Naive thymus-derived CD4-positive, alpha-beta T cell (primary cell): Measurements from ENCODE around the gene CLINT1. TPM values are rescaled to one million over a fixed set of nuclear protein-coding genes. Genes with fewer than 3 reads are reported as not detected.

Source experiments
- ATAC-seq: fragments of 150-1000 bp; cut with Tn5 transposase; 2 replicates; pipeline ENCODE4 v1.10.0; 2021; ENCODE audit warnings: mild to moderate bottlenecking, moderate library complexity
- CTCF ChIA-PET: fragments of 350-600 bp; sonication (Branson Sonifier 250); formaldehyde crosslinking; loops from one replicate; lab custom pipeline; 2021; ENCODE audit warnings: antibody characterized with exemption; lab: Charles Lee
- POLR2A ChIA-PET: fragments of 350-600 bp; sonication (Branson Sonifier 250); formaldehyde crosslinking; loops from one replicate; lab custom pipeline; 2021; ENCODE audit warnings: antibody characterized with exemption, inconsistent platforms; lab: Charles Lee
- DNase-seq, 9 donors: peaks; one replicate each; pipeline versions ENCODE4 v3.0.0 to v3.0.0-alpha.2; 2020 to 2022; ENCODE audit warnings: mixed read lengths in 1 of 9
- H3K27ac ChIP-seq: one replicate; pipeline ENCODE4 v1.7.0; 2013; ENCODE audit warnings: mild to moderate bottlenecking, low read depth, low read length, moderate library complexity
- H3K27me3 ChIP-seq, 2 donors: one replicate each; pipeline ENCODE4 v1.7.0; 2013; ENCODE audit warnings: low read length in 2 of 2, mild to moderate bottlenecking in 2 of 2, moderate library complexity in 2 of 2; ENCODE audit not compliant: control insufficient read depth in 2 of 2, insufficient read depth in 2 of 2
- H3K36me3 ChIP-seq, 3 experiments: 1 replicate in 2 of 3; 2 replicates in 1 of 3; pipeline ENCODE4 v1.7.0; 2013; ENCODE audit warnings: low read length in 3 of 3, mild to moderate bottlenecking in 3 of 3, moderate library complexity in 1 of 3; ENCODE audit not compliant: insufficient read depth in 3 of 3, control insufficient read depth in 2 of 3
- H3K4me1 ChIP-seq, 2 donors: one replicate each; pipeline ENCODE4 v1.7.0; 2013; ENCODE audit warnings: low read length in 2 of 2, mild to moderate bottlenecking in 2 of 2, moderate library complexity in 1 of 2; ENCODE audit not compliant: control insufficient read depth in 2 of 2, insufficient read depth in 2 of 2
- H3K4me3 ChIP-seq: 2 replicates; pipeline ENCODE4 v1.7.0; 2013; ENCODE audit warnings: mild to moderate bottlenecking, low read length
- H3K9me3 ChIP-seq, 3 experiments: 1 replicate in 2 of 3; 2 replicates in 1 of 3; pipeline ENCODE4 v1.7.0; 2013; ENCODE audit warnings: low read length in 3 of 3; ENCODE audit not compliant: control insufficient read depth in 2 of 3
- H3K27ac Mint-ChIP-seq, 9 donors: one replicate each; pipeline ENCODE4 v1.8.0; 2020 to 2022; ENCODE audit warnings: mixed read lengths in 9 of 9, mild to moderate bottlenecking in 8 of 9, moderate library complexity in 5 of 9, inconsistent platforms in 2 of 9
- H3K27me3 Mint-ChIP-seq, 5 donors: one replicate each; pipeline ENCODE4 v1.8.0; 2021 to 2022; ENCODE audit warnings: mixed read lengths in 5 of 5, mild to moderate bottlenecking in 1 of 5
- H3K36me3 Mint-ChIP-seq, 5 donors: one replicate each; pipeline ENCODE4 v1.8.0; 2020 to 2022; ENCODE audit warnings: mixed read lengths in 5 of 5, mild to moderate bottlenecking in 3 of 5, inconsistent platforms in 1 of 5
- H3K4me1 Mint-ChIP-seq, 7 donors: one replicate each; pipeline ENCODE4 v1.8.0; 2020 to 2022; ENCODE audit warnings: mixed read lengths in 7 of 7, mild to moderate bottlenecking in 3 of 7, inconsistent platforms in 1 of 7
- H3K4me3 Mint-ChIP-seq, 10 donors: one replicate each; pipeline ENCODE4 v1.8.0; 2020 to 2022; ENCODE audit warnings: mild to moderate bottlenecking in 10 of 10, mixed read lengths in 10 of 10, moderate library complexity in 6 of 10, inconsistent platforms in 2 of 10
- H3K9me3 Mint-ChIP-seq, 11 donors: one replicate each; pipeline ENCODE4 v1.8.0; 2020 to 2022; ENCODE audit warnings: mixed read lengths in 11 of 11, mild to moderate bottlenecking in 4 of 11, inconsistent platforms in 1 of 11, moderate library complexity in 1 of 11
- intact Hi-C, 2 donors: fragments of 100-400 bp; cut with micrococcal nuclease; formaldehyde crosslinking; loops; one replicate each; pipeline ENCODE4 v1.15.1; 2023
- polyA plus RNA-seq, 2 donors: library from polyadenylated mRNA; unstranded; fragments of 300-500 nt; fragmentation: Illumina TruSeq; gene quantifications; one replicate each; pipeline ENCODE4 v1.2.3, GENCODE V29; 2021
- total RNA-seq, 6 experiments: library from RNA in 5 of 6; stranded (reverse) in 5 of 6; gene quantifications; 1 replicate in 5 of 6; 2 replicates in 1 of 6; pipeline ENCODE4 v1.2.3 and lab custom pipeline; 2021 to 2026

Gene CLINT1
- total and polyA plus RNA-seq, 7 experiments from 2014 or later: 57.5 to 94.2 (median 74.0) TPM

DNA sequence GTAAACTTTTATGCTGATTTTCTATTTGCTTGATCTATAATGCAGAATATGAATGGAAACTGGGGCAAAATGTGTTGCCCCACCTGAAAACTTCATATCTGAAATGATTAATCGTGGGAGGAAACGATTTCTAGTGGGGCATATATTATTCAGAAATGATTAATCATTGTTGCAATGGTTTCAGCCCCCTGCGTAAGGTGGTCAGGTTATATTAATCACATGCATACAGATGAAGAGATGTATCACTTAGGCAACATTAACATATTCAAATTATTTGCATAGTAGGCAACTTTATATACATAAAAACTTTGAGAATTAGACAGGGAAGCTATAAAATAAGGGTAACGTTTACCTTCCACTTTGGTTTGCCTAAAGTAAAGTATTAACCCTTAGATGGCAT, 65.6 kb downstream of the CLINT1 start:
- H3K36me3 Mint-ChIP-seq: peaks cover 4 to 43% (median 21%) of the 10 kb centered on the region in 5 donors
- ChIA-PET CTCF (no interaction called here), POLR2A (no interaction called here)
- peak overlapping the region in 1 of 9 donors; percentile 20 for H3K27ac Mint-ChIP-seq
- peaks cover 0 to 8% (median 0%) of the 10 kb centered on the region in 7 donors for H3K4me1 Mint-ChIP-seq
- H3K27me3 Mint-ChIP-seq: no peaks in the 10 kb centered on the region
- Histone ChIP-seq H3K9me3 (no peaks in the 10 kb centered on the region), H3K4me3 (no peak overlapping the region), H3K27me3 (no peaks in the 10 kb centered on the region), H3K4me1 (no peaks in the 10 kb centered on the region), H3K27ac (no peak overlapping the region), H3K36me3 (peaks cover 0 to 42% (median 0%) of the 10 kb centered on the region in 3 experiments)
- ATAC-seq: no peak
- intact Hi-C loops: no loop called here
- no peak overlapping the region for H3K4me3 Mint-ChIP-seq
- no peak for DNase-seq
- H3K9me3 Mint-ChIP-seq: no peaks in the 10 kb centered on the region

DNA sequence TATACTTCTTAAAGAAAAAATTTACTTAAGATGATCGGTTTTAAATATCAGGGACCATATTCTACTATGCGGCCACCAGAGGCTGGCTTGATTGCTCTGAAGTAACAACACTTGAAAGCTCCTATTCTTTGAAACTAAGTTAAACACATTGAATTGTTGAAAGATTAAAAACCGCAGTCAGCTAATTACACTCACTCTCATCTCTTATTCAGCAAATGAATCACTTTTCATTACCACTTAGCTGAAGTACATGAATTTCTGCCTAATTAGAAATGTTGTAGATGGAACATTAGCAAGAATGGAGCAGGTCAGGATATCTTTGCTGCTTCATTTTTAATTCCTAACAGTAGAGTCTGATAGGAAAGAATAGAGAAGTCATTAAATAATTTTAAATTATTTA, 73.1 kb downstream of the CLINT1 start:
- no peaks in the 10 kb centered on the region for H3K9me3 Mint-ChIP-seq
- Histone ChIP-seq H3K4me1 (no peaks in the 10 kb centered on the region), H3K27me3 (no peaks in the 10 kb centered on the region), H3K9me3 (no peaks in the 10 kb centered on the region), H3K27ac (no peak overlapping the region), H3K36me3 (peaks cover 0 to 25% (median 9%) of the 10 kb centered on the region in 3 experiments), H3K4me3 (no peak overlapping the region)
- DNase-seq (no peak), ATAC-seq (no peak)
- H3K4me3 Mint-ChIP-seq: no peak overlapping the region
- intact Hi-C loops: no loop called here
- ChIA-PET CTCF (interaction anchor here (0.5 kb wide), 1 partner anchor 1533 kb away, joined by 3 read pairs; no protein-coding TSS in a partner anchor), POLR2A (no interaction called here)
- H3K36me3 Mint-ChIP-seq: peaks cover 0 to 30% (median 12%) of the 10 kb centered on the region in 5 donors
- no peaks in the 10 kb centered on the region for H3K4me1 Mint-ChIP-seq
- H3K27ac Mint-ChIP-seq: no peak overlapping the region
- H3K27me3 Mint-ChIP-seq: no peaks in the 10 kb centered on the region

DNA sequence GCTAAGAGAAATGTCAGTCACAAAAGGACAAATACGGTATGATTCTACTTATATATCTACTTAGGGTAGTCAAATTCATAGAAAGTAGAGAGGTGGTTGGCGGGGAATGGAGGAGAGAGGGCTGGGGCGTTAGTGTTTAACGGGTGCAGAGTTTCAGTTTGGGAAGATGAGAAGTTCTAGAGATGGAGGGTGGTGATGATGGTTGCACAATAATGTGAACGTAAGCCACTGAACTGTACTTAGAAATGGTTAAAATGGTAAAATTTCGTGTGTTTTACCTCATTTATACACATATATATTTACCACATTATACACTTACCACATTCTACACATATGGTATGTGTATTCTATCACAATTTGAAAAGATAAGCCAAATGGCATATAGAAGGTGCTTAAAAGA, 79.7 kb downstream of the CLINT1 start:
- H3K9me3 Mint-ChIP-seq: peaks cover 0 to 2% (median 0%) of the 10 kb centered on the region in 11 donors
- peaks cover 0 to 6% (median 4%) of the 10 kb centered on the region in 7 donors for H3K4me1 Mint-ChIP-seq
- no peaks in the 10 kb centered on the region for H3K4me1 ChIP-seq
- no peak overlapping the region for H3K4me3 ChIP-seq
- H3K36me3 ChIP-seq: no peaks in the 10 kb centered on the region
- no peaks in the 10 kb centered on the region for H3K9me3 ChIP-seq
- no peak for DNase-seq
- no peaks in the 10 kb centered on the region for H3K27me3 ChIP-seq
- peaks cover 0 to 2% (median 0%) of the 10 kb centered on the region in 5 donors for H3K27me3 Mint-ChIP-seq
- ATAC-seq: no peak
- ChIA-PET POLR2A (no interaction called here), CTCF (no interaction called here)
- H3K4me3 Mint-ChIP-seq: no peak overlapping the region
- H3K27ac ChIP-seq: no peak overlapping the region
- H3K27ac Mint-ChIP-seq: no peak overlapping the region
- intact Hi-C loops: no loop called here
- H3K36me3 Mint-ChIP-seq: no peaks in the 10 kb centered on the region

DNA sequence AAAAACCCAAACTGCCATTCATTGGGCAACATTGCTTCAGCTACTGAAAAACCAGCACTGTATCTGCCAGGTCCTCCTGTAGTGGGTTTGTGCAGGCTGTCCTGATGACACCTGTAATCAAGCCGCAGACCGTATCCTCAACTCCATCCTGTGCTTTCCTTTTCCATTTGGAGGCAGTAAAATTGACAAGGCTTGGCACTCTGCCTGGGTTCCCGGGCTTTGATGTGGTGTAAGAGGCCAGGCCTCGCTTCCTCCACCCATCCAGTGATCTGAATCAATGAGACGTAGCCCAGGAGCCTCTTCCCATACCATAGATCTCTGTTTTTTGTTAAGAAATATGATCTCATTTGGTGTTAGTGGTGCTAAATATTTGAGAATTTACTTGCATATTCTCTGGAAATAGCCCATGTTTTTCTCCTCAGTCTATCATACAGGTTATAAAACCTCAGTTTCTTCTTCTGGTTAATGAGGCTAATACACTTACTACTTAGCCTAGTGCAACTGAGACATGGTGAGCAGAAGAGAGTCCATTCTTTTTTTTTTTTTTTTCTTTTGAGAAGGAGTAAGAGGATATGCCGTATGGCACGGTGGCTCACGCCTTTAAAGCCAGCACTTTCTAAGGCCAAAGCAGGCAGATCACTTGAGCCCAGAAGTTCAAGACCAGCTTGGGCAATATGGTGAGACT, 80.7 kb downstream of the CLINT1 start:
- H3K9me3 ChIP-seq: no peaks in the 10 kb centered on the region
- intact Hi-C loops: no loop called here
- CTCF ChIA-PET: no interaction called here
- H3K4me3 ChIP-seq: no peak overlapping the region
- DNase-seq (no peak), ATAC-seq (no peak)
- H3K27ac Mint-ChIP-seq: no peak overlapping the region
- no peaks in the 10 kb centered on the region for H3K36me3 ChIP-seq
- H3K36me3 Mint-ChIP-seq: no peaks in the 10 kb centered on the region
- H3K4me1 Mint-ChIP-seq: peaks cover 0 to 6% (median 4%) of the 10 kb centered on the region in 7 donors
- POLR2A ChIA-PET: no interaction called here
- no peaks in the 10 kb centered on the region for H3K4me1 ChIP-seq
- H3K9me3 Mint-ChIP-seq: peaks cover 0 to 2% (median 0%) of the 10 kb centered on the region in 11 donors
- no peak overlapping the region for H3K27ac ChIP-seq
- no peaks in the 10 kb centered on the region for H3K27me3 ChIP-seq
- H3K27me3 Mint-ChIP-seq: peaks cover 0 to 7% (median 0%) of the 10 kb centered on the region in 5 donors
- no peak overlapping the region for H3K4me3 Mint-ChIP-seq

DNA sequence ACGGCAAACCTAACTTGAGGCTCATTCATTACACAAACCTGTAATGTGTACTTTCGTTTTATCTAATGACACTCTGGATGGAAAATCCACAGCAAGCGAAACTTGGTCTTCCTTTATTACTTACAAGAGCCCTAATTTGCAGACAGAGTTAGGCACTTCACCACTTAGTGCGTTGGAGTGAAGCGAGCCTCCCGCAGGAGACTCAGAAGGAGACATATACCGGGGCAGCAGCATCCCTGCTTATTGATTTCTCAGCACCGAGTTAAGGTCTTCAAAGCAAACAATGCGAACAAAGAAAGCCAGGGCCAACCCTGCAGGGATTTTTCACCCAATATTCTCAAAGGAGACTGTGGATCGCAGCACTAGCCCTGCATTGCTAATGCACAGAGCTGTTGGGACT, 86.8 kb downstream of the CLINT1 start:
- peaks cover 0 to 12% (median 0%) of the 10 kb centered on the region in 5 donors for H3K27me3 Mint-ChIP-seq
- ChIA-PET CTCF (no interaction called here), POLR2A (no interaction called here)
- no peaks in the 10 kb centered on the region for H3K36me3 Mint-ChIP-seq
- intact Hi-C loops: no loop called here
- no peaks in the 10 kb centered on the region for H3K4me1 ChIP-seq
- peaks cover 0 to 3% (median 0%) of the 10 kb centered on the region in 11 donors for H3K9me3 Mint-ChIP-seq
- no peaks in the 10 kb centered on the region for H3K4me1 Mint-ChIP-seq
- ATAC-seq: no peak
- no peaks in the 10 kb centered on the region for H3K36me3 ChIP-seq
- H3K27ac Mint-ChIP-seq: no peak overlapping the region
- no peak overlapping the region for H3K4me3 ChIP-seq
- DNase-seq: no peak
- peak overlapping the region in 1 of 10 donors; percentile 20 for H3K4me3 Mint-ChIP-seq
- no peaks in the 10 kb centered on the region for H3K27me3 ChIP-seq
- H3K27ac ChIP-seq: no peak overlapping the region
- H3K9me3 ChIP-seq: no peaks in the 10 kb centered on the region

DNA sequence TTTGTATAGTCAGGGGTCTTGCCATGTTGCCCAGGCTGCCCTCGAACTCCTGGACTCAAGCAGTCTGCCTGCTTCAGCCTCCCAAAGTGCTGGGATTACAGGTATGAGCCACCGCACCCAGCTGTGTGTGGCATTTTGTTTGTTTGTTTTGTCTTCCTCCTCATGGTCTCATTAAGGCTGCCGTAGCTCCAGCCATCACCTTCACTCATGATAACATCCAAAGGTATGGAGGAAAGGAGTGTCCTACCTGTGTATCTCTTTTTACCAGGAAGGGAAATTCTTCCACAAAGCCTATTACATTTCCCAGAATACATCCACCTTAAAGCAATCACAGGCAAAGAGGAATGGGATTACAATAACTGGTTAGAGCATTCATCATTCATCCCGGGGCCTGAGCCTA, 88.3 kb downstream of the CLINT1 start:
- H3K36me3 ChIP-seq: no peaks in the 10 kb centered on the region
- intact Hi-C loops: no loop called here
- POLR2A ChIA-PET: no interaction called here
- H3K4me3 ChIP-seq: no peak overlapping the region
- no peak overlapping the region for H3K4me3 Mint-ChIP-seq
- no peak for DNase-seq
- H3K27me3 ChIP-seq: no peaks in the 10 kb centered on the region
- H3K4me1 ChIP-seq: no peaks in the 10 kb centered on the region
- no peaks in the 10 kb centered on the region for H3K36me3 Mint-ChIP-seq
- no peak overlapping the region for H3K27ac ChIP-seq
- CTCF ChIA-PET: no interaction called here
- ATAC-seq: no peak
- H3K27me3 Mint-ChIP-seq: peaks cover 0 to 15% (median 0%) of the 10 kb centered on the region in 5 donors
- H3K9me3 ChIP-seq: no peaks in the 10 kb centered on the region
- H3K9me3 Mint-ChIP-seq: peaks cover 0 to 3% (median 0%) of the 10 kb centered on the region in 11 donors
- no peaks in the 10 kb centered on the region for H3K4me1 Mint-ChIP-seq
- no peak overlapping the region for H3K27ac Mint-ChIP-seq

DNA sequence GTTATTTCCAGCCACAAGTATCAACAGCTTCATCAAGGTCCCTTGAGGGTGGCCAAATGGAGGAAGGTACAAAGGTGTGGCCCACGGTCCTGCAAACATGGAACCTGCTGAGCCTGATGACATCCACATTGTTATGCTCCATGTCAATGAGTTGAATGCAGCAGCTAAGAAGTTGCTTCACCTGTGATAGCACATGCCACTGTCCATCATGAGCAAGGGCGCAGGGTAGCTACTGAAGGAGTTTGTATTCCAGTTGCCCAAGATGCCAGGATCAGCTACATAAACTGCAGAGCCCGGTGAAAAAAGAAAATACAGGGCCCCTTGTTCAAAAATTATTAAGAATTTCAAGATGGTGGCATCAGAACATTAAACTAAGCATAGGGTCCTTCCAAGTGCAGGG, 91.3 kb downstream of the CLINT1 start:
- CTCF ChIA-PET: interaction anchor here (0.6 kb wide), 1 partner anchor 14 kb away, joined by 5 read pairs; no protein-coding TSS in a partner anchor
- Histone ChIP-seq H3K27me3 (no peaks in the 10 kb centered on the region), H3K4me3 (no peak overlapping the region), H3K36me3 (no peaks in the 10 kb centered on the region), H3K4me1 (no peaks in the 10 kb centered on the region), H3K27ac (no peak overlapping the region), H3K9me3 (no peaks in the 10 kb centered on the region)
- DNase-seq (no peak), ATAC-seq (no peak)
- no peak overlapping the region for H3K4me3 Mint-ChIP-seq
- H3K27ac Mint-ChIP-seq: no peak overlapping the region
- H3K36me3 Mint-ChIP-seq: no peaks in the 10 kb centered on the region
- POLR2A ChIA-PET: interaction anchor here (0.9 kb wide), 1 partner anchor 8 kb away, joined by 4 read pairs; no protein-coding TSS in a partner anchor
- no peaks in the 10 kb centered on the region for H3K4me1 Mint-ChIP-seq
- H3K27me3 Mint-ChIP-seq: peaks cover 0 to 12% (median 0%) of the 10 kb centered on the region in 5 donors
- intact Hi-C loops: no loop called here
- peaks cover 0 to 3% (median 0%) of the 10 kb centered on the region in 11 donors for H3K9me3 Mint-ChIP-seq
